ENCODE results near the gene BACE1-AS. TPM values are rescaled to one million over a fixed set of nuclear protein-coding genes. Genes with fewer than 3 reads are reported as not detected.
A peak's percentile ranks its signal among the peaks of the same experiment; 100 is the strongest.

Gene BACE1-AS
- total RNA-seq, 4 donors from 2014 or later, result 0.88 to 39.7 (median 12.0) TPM

DNA sequence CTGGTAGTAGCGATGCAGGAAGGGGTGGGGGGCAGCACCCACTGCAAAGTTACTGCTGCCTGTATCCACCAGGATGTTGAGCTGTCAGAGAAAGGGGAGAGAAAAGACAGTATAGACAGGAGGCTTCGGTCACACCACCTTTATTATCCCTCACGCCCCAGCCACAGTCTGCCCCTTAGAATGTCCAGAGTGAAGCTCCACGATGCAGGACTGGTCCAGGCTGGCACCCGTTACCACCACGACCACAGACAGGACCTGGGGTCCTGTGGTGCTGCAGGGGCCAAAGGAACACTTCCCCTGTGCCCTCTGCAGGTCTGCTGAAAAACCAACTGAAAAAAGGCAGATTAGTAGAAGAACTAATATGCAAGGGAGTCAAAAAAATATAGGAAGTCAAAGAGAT, 5.7 kb downstream of the BACE1-AS start:
- Histone ChIP-seq H3K36me3 (no peaks in the 10 kb centered on the region), H3K4me3 (no peak overlapping the region), H3K9me3 (no peaks in the 10 kb centered on the region), H3K27me3 (no peaks in the 10 kb centered on the region), H3K4me1 (peaks cover 0 to 5% of the 10 kb centered on the region in 2 donors), H3K27ac (no peak overlapping the region)
- DNase-seq, result no peak
- intact Hi-C loops (cut with DNase I; ENCODE audit: low total_unique reads), result no loop called here
- TF ChIP-seq CTCF (IDR thresholded peaks at IDR 0.05) (no peak), POLR2A (IDR thresholded peaks at IDR 0.05) (no peak)

DNA sequence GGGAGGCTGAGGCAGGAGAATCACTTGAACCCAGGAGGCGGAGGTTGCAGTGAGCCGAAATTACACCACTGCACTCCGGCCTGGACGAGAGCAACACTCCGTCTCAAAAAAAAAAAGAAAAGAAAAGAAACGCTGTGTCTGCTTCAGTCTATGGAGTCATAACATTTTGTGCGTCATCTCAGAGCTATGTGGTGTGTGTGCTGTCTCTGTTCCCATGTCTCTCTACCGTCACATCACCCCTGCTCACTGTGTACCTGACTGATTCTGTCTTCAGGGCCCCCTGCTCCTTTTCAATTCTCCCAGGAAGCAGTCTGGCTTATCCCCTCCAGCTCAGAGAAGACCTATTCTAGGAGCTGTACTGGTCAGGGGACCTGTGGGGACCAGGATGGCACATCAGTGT, 7.0 kb downstream of the BACE1-AS start:
- H3K36me3 ChIP-seq, result no peaks in the 10 kb centered on the region
- intact Hi-C loops (cut with DNase I; ENCODE audit: low total_unique reads), result no loop called here
- DNase-seq, result no peak
- H3K27me3 ChIP-seq, result no peaks in the 10 kb centered on the region
- H3K4me3 ChIP-seq, result no peak overlapping the region
- H3K4me1 ChIP-seq, result peaks cover 0 to 5% of the 10 kb centered on the region in 2 donors
- no peaks in the 10 kb centered on the region for H3K9me3 ChIP-seq
- TF ChIP-seq POLR2A (IDR thresholded peaks at IDR 0.05), result no peak
- no peak for TF ChIP-seq CTCF (IDR thresholded peaks at IDR 0.05)
- H3K27ac ChIP-seq, result no peak overlapping the region

DNA sequence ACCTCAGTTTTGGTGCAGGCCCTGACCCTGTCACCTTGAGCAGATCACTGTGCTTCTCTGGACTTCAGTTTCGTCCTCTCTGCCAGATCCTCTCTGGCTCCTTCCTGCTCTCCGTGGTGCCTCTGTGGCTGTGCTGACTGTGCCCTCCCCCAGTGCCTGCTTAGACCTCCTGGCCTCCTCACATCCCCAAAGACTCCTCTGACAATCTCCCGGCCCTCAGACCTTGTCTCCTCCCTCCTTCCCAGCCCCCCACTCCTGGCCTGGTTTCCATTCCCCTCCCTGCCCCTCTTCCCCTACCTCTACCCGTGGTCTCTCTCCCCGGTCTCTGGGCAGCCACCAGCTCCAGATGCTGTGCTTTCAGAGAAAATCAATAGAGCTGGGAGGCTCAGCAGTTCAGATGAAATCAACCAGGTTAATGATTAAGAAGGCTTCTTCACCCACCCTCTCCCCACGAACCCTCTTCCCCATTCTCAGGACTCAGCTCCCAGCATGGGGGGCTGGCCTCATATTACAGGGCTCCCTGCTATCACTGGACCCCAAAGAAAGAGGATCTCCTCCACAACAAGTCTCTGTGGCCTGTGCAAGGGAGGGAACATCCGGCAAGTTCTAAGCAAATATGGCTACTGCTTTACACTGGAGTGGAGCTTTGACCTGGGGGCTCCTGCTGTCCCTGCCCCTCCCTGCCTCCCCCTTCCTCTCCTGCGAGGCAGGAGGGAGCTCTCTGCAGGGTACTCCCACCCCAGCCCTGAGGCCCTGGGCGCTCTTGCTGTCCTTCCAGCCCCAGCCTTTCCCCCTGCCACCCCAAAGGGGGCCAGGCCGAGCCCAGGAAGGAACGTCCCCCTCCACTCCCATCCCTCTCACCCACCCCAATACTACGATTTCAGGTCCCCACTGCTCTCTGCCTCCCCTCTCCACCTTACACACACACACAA, 8.5 kb downstream of the BACE1-AS start:
- Histone ChIP-seq H3K4me1 (peaks cover 0 to 5% of the 10 kb centered on the region in 2 donors), H3K4me3 (peak overlapping the region; percentile 12 to 27), H3K36me3 (no peaks in the 10 kb centered on the region), H3K27ac (peak overlapping the region; percentile 73 to 75), H3K27me3 (no peaks in the 10 kb centered on the region), H3K9me3 (no peaks in the 10 kb centered on the region)
- TF ChIP-seq POLR2A (IDR thresholded peaks at IDR 0.05) (no peak), CTCF (IDR thresholded peaks at IDR 0.05) (no peak)
- no peak for DNase-seq
- intact Hi-C loops (cut with DNase I; ENCODE audit: low total_unique reads), result no loop called here

DNA sequence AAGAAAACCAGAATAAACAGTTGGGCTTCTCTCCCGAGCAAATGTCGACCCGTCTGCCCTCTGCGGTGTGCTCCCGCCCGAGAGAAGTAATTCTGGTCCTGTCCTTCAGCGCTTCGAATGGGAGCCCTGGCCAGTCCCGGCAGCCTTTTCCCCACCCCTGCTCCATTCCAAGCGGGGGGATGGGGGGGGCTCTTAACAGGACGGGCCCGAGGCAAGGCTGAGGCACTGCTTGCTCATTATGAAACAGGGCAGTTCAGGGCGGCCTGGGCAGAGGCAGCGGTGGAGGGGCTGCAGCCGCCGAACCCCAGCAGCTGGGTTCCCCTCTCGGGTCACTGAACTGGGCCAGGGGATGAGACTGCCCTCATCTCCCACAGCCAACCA, 9.1 kb downstream of the BACE1-AS start:
- no peaks in the 10 kb centered on the region for H3K9me3 ChIP-seq
- H3K36me3 ChIP-seq, result no peaks in the 10 kb centered on the region
- H3K27ac ChIP-seq, result peak overlapping the region; percentile 73 to 75
- peaks cover 0 to 5% of the 10 kb centered on the region in 2 donors for H3K4me1 ChIP-seq
- TF ChIP-seq POLR2A (IDR thresholded peaks at IDR 0.05), result no peak
- no peak for TF ChIP-seq CTCF (IDR thresholded peaks at IDR 0.05)
- peak overlapping the region; percentile 12 to 27 for H3K4me3 ChIP-seq
- peak; percentile 74 to 76 for DNase-seq
- H3K27me3 ChIP-seq, result no peaks in the 10 kb centered on the region
- intact Hi-C loops (cut with DNase I; ENCODE audit: low total_unique reads), result no loop called here

DNA sequence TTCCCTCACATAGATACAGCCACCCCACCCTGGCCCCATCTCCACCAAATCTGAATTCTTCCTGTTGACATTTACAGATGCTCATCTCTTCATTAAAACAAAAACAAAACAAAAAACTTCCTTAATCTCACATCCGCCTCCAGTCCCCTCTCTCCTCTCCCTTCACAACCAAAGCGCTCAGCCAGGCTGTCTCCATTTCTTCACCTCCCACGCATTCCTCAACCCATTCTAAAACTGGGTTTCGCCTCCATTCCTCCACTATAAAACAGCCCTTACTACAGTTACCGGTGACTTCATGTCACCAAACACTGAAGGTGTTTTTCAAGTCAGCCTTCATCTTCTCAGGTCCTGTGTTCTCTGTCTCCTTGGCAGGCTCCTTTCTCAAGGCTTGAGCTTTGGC, 9.6 kb downstream of the BACE1-AS start:
- peak in 1 of 2 donors; percentile 36 for DNase-seq
- Histone ChIP-seq H3K4me3 (peak overlapping the region; percentile 12 to 27), H3K27me3 (no peaks in the 10 kb centered on the region), H3K4me1 (peaks cover 0 to 5% of the 10 kb centered on the region in 2 donors), H3K27ac (peak overlapping the region; percentile 73 to 75), H3K36me3 (no peaks in the 10 kb centered on the region), H3K9me3 (no peaks in the 10 kb centered on the region)
- TF ChIP-seq POLR2A (IDR thresholded peaks at IDR 0.05) (no peak), CTCF (IDR thresholded peaks at IDR 0.05) (no peak)
- intact Hi-C loops (cut with DNase I; ENCODE audit: low total_unique reads), result no loop called here

Data from uterus (tissue), 4 donors.